ENCODE measurements around the gene ITPK1.

Gene ITPK1

DNA sequence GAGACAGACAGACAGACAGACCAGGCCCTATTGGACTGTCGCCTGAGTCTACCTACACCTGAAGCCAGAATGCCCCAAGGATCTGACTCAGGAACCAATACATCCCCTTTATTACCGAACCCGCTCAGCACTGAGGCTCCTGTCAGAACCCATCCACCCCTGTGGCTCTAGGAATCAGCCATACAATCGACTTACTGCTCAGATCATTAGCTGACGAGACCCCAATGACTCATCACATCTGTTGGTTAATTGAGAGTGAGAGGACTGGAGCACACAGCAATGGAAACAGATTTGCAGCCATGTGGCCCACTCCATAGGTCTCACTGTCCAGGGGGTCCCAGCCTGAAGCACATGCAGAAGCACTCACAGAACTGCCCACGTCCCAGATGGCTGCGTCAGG is 15.2 kb downstream of the ITPK1 start:
- TF ChIP-seq, protein P1, sequence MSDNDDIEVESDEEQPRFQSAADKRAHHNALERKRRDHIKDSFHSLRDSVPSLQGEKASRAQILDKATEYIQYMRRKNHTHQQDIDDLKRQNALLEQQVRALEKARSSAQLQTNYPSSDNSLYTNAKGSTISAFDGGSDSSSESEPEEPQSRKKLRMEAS (IDR thresholded peaks at IDR 0.05): no peak
- TF ChIP-seq EGR1 (IDR thresholded peaks at IDR 0.05) (no peak), FOXM1 (IDR thresholded peaks at IDR 0.05; ENCODE audit: borderline replicate concordance, low read depth) (no peak), EP300 (IDR thresholded peaks at IDR 0.05; ENCODE audit: borderline replicate concordance) (no peak), TCF12 (IDR thresholded peaks at IDR 0.05; ENCODE audit: low read depth) (no peak)
- TF ChIP-seq, protein P2, sequence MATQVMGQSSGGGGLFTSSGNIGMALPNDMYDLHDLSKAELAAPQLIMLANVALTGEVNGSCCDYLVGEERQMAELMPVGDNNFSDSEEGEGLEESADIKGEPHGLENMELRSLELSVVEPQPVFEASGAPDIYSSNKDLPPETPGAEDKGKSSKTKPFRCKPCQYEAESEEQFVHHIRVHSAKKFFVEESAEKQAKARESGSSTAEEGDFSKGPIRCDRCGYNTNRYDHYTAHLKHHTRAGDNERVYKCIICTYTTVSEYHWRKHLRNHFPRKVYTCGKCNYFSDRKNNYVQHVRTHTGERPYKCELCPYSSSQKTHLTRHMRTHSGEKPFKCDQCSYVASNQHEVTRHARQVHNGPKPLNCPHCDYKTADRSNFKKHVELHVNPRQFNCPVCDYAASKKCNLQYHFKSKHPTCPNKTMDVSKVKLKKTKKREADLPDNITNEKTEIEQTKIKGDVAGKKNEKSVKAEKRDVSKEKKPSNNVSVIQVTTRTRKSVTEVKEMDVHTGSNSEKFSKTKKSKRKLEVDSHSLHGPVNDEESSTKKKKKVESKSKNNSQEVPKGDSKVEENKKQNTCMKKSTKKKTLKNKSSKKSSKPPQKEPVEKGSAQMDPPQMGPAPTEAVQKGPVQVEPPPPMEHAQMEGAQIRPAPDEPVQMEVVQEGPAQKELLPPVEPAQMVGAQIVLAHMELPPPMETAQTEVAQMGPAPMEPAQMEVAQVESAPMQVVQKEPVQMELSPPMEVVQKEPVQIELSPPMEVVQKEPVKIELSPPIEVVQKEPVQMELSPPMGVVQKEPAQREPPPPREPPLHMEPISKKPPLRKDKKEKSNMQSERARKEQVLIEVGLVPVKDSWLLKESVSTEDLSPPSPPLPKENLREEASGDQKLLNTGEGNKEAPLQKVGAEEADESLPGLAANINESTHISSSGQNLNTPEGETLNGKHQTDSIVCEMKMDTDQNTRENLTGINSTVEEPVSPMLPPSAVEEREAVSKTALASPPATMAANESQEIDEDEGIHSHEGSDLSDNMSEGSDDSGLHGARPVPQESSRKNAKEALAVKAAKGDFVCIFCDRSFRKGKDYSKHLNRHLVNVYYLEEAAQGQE (IDR thresholded peaks at IDR 0.05; ENCODE audit: low read depth): no peak

DNA sequence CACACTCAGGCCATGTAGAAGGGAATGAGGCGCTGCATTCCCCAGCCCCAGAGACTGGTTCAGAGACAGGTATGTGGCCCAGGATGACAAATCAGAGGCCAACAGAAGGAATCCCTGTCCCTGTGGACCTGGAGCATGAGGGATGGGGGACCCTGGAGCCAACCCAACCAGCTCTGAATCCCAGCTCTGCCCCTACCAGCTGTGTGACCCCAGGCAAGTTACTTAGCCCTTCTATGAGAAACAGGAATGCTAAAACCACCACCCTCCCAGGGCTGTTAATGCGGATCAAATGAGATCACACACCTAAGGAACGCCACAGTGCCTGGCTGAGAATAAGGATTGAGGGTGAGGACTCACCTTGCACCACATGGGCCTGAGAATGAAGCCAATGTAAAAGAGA is 15.6 kb downstream of the ITPK1 start:
- TF ChIP-seq NFIC (IDR thresholded peaks at IDR 0.05): no peak
- no peak for TF ChIP-seq ZBTB7A (IDR thresholded peaks at IDR 0.05; ENCODE audit: low read depth)
- no peak for TF ChIP-seq YY1 (IDR thresholded peaks at IDR 0.05; ENCODE audit: low read depth)
- TF ChIP-seq CREB1 (IDR thresholded peaks at IDR 0.05; ENCODE audit: low read depth): no peak
- no peak for TF ChIP-seq TCF12 (IDR thresholded peaks at IDR 0.05; ENCODE audit: low read depth)
- TF ChIP-seq, protein P1 (IDR thresholded peaks at IDR 0.05): no peak
- TF ChIP-seq, protein P3, sequence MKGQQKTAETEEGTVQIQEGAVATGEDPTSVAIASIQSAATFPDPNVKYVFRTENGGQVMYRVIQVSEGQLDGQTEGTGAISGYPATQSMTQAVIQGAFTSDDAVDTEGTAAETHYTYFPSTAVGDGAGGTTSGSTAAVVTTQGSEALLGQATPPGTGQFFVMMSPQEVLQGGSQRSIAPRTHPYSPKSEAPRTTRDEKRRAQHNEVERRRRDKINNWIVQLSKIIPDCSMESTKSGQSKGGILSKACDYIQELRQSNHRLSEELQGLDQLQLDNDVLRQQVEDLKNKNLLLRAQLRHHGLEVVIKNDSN (IDR thresholded peaks at IDR 0.05): no peak
- no peak for TF ChIP-seq EGR1 (IDR thresholded peaks at IDR 0.05)
- no peak for TF ChIP-seq FOXM1 (IDR thresholded peaks at IDR 0.05; ENCODE audit: borderline replicate concordance, low read depth)
- no peak for TF ChIP-seq CEBPB (IDR thresholded peaks at IDR 0.05)
- TF ChIP-seq, protein P2 (IDR thresholded peaks at IDR 0.05; ENCODE audit: low read depth): no peak
- no peak for TF ChIP-seq TEAD4 (IDR thresholded peaks at IDR 0.05)
- TF ChIP-seq TAF1 (IDR thresholded peaks at IDR 0.05; ENCODE audit: low read depth): no peak
- no peak for TF ChIP-seq EP300 (IDR thresholded peaks at IDR 0.05; ENCODE audit: borderline replicate concordance)
- TF ChIP-seq RAD21 (IDR thresholded peaks at IDR 0.05; ENCODE audit: low read depth): no peak

DNA sequence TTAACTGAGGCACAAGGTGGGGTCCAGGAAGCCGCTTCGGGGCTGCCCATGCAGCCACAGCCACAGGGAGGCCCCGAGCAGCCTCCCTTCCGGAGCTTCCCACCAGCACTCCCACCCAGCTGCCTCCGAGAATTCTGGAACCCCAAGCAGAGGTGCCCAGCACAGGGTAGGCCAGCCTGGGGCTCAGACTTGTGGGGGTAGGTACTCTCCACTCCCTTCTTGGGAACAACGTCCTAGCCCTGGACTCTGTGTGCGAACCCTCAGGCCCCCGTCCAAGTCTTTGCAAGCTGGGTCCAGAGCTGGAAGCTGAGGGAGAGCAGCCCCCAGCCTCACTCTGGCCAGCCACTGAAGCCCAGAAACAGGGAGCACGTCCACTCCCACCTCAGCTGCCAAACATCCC is 16.1 kb downstream of the ITPK1 start:
- no peak for TF ChIP-seq NFIC (IDR thresholded peaks at IDR 0.05)

DNA sequence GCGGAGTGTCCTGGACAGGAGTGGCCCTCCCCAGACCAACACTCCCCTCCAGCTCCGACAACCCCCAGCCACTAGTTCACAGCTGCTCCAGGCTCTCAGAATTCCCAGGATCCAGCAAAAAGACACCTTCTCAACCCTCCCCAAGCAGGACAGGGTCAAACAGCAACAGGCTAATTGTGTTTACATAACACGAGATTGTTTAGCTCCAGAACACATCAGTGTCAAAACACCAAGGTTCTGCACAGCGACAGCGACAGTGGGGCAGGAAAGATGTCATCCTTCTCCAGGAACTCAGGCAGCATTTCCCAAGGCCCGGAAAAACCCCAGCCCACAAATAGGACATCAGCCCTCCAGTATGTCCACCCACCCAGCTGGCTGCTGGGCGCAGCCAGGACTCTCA is 16.5 kb downstream of the ITPK1 start:
- TF ChIP-seq FOXM1 (IDR thresholded peaks at IDR 0.05; ENCODE audit: borderline replicate concordance, low read depth): no peak
- TF ChIP-seq TAF1 (IDR thresholded peaks at IDR 0.05; ENCODE audit: low read depth): no peak
- no peak for TF ChIP-seq NFIC (IDR thresholded peaks at IDR 0.05)
- TF ChIP-seq EGR1 (IDR thresholded peaks at IDR 0.05): no peak
- TF ChIP-seq TEAD4 (IDR thresholded peaks at IDR 0.05): no peak
- TF ChIP-seq, protein P1 (IDR thresholded peaks at IDR 0.05): no peak
- TF ChIP-seq CEBPB (IDR thresholded peaks at IDR 0.05): no peak
- TF ChIP-seq, protein P2 (IDR thresholded peaks at IDR 0.05; ENCODE audit: low read depth): no peak
- no peak for TF ChIP-seq RAD21 (IDR thresholded peaks at IDR 0.05; ENCODE audit: low read depth)
- TF ChIP-seq YY1 (IDR thresholded peaks at IDR 0.05; ENCODE audit: low read depth): no peak
- no peak for TF ChIP-seq EP300 (IDR thresholded peaks at IDR 0.05; ENCODE audit: borderline replicate concordance)
- TF ChIP-seq, protein P3 (IDR thresholded peaks at IDR 0.05): no peak
- no peak for TF ChIP-seq CREB1 (IDR thresholded peaks at IDR 0.05; ENCODE audit: low read depth)
- TF ChIP-seq TCF12 (IDR thresholded peaks at IDR 0.05; ENCODE audit: low read depth): no peak
- TF ChIP-seq ZBTB7A (IDR thresholded peaks at IDR 0.05; ENCODE audit: low read depth): no peak

All from Ishikawa (cell line).